Fibroblast of lung (primary cell): ENCODE measurements around the gene TSHZ1. TPM values are rescaled to one million over a fixed set of nuclear protein-coding genes. Genes with fewer than 3 reads are reported as not detected.

ENCODE experiments used
- DNase-seq, 2 donors: peaks; one replicate each; pipeline versions ENCODE4 v3.0.0 to v3.0.0-alpha.2; 2010; ENCODE audit warnings: low read depth in 2 of 2
- H2AFZ ChIP-seq: 2 replicates; pipeline ENCODE4 v1.5.1; 2012; ENCODE audit warnings: low read length, control low read depth, inconsistent platforms
- H3K27ac ChIP-seq: 2 replicates; pipeline ENCODE4 v1.5.1; 2011; ENCODE audit warnings: low read length, control low read depth; ENCODE audit not compliant: insufficient read depth
- H3K27me3 ChIP-seq: 2 replicates; pipeline ENCODE4 v1.5.1; 2011; ENCODE audit warnings: mild to moderate bottlenecking, low read length; ENCODE audit not compliant: control insufficient read depth, insufficient read depth
- H3K36me3 ChIP-seq: 2 replicates; pipeline ENCODE4 v1.5.1; 2011; ENCODE audit warnings: low read length; ENCODE audit not compliant: control insufficient read depth, insufficient read depth
- H3K4me1 ChIP-seq: 2 replicates; pipeline ENCODE4 v1.5.1; 2011; ENCODE audit warnings: low read length; ENCODE audit not compliant: control insufficient read depth, insufficient read depth; ENCODE audit errors: extremely low read depth
- H3K4me2 ChIP-seq: 2 replicates; pipeline ENCODE4 v1.5.1; 2011; ENCODE audit warnings: low read length, control low read depth; ENCODE audit not compliant: insufficient read depth; ENCODE audit errors: extremely low read depth
- H3K4me3 ChIP-seq, 4 experiments: fragments of 200-600 bp in 1 of 4; sonication (generic) in 1 of 4; replicated peaks in 1 of 4; 2 replicates each; pipeline ENCODE4 v1.5.1; 2011 to 2016; ENCODE audit warnings: low read length in 4 of 4, low read depth in 3 of 4, mild to moderate bottlenecking in 3 of 4, control low read depth in 2 of 4, inconsistent platforms in 1 of 4, mixed read lengths in 1 of 4; ENCODE audit not compliant: insufficient read depth in 1 of 4; ENCODE audit errors: control extremely low read depth in 1 of 4
- H3K79me2 ChIP-seq: 2 replicates; pipeline ENCODE4 v1.5.1; 2012; ENCODE audit warnings: mild to moderate bottlenecking, low read length, inconsistent platforms; ENCODE audit not compliant: control insufficient read depth, insufficient read depth
- H3K9ac ChIP-seq: 2 replicates; pipeline ENCODE4 v1.5.1; 2011; ENCODE audit warnings: mild to moderate bottlenecking, low read length, control low read depth; ENCODE audit not compliant: insufficient read depth
- H3K9me3 ChIP-seq: 2 replicates; pipeline ENCODE4 v1.5.1; 2012; ENCODE audit warnings: low read depth, low read length; ENCODE audit not compliant: control insufficient read depth, insufficient read depth
- H4K20me1 ChIP-seq: 2 replicates; pipeline ENCODE4 v1.5.1; 2011; ENCODE audit warnings: low read length; ENCODE audit not compliant: control insufficient read depth, insufficient read depth; ENCODE audit errors: extremely low read depth
- CTCF ChIP-seq, 2 donors: IDR thresholded peaks in 1 of 2; conservative IDR thresholded peaks in 1 of 2; 1 replicate in 1 of 2; 2 replicates in 1 of 2; pipeline ENCODE4 v1.5.1; 2011 to 2012; ENCODE audit warnings: low read length in 2 of 2, control low read depth in 1 of 2, inconsistent platforms in 1 of 2, low read depth in 1 of 2, mild to moderate bottlenecking in 1 of 2
- EZH2 ChIP-seq: IDR thresholded peaks from 2 replicates; pipeline ENCODE4 v1.5.1; 2012; ENCODE audit warnings: low read length, control low read depth, mild to moderate bottlenecking; ENCODE audit errors: missing control alignments
- polyA plus RNA-seq, 2 donors: library from polyadenylated mRNA; depleted of rRNA in 1 of 2; stranded (reverse) in 1 of 2; unstranded in 1 of 2; fragments of >200 nt; gene quantifications; 2 replicates each; pipeline ENCODE4 v1.2.1, GENCODE V29; 2011 to 2012; ENCODE audit warnings: missing spikeins in 1 of 2
- total RNA-seq: library from RNA; depleted of rRNA; stranded (reverse); fragments of >200 nt; gene quantifications from 2 replicates; pipeline ENCODE4 v1.2.1, GENCODE V29; 2014

Gene TSHZ1
- total and polyA plus RNA-seq, 2 donors (not counting 1 experiment from before 2014, with no cell fraction given): 4.3 TPM

GRCh38 chr18:75319905-75320304 is 109.3 kb downstream of the TSHZ1 start:
- Histone ChIP-seq H3K9me3 (no peaks in the 10 kb centered on the region), H3K27me3 (no peaks in the 10 kb centered on the region), H3K4me3 (no peak overlapping the region), H3K9ac (no peak overlapping the region), H3K27ac (no peak overlapping the region), H3K4me1 (no peaks in the 10 kb centered on the region), H3K4me2 (no peak overlapping the region), H2AFZ (no peak overlapping the region), H3K79me2 (no peaks in the 10 kb centered on the region), H3K36me3 (no peaks in the 10 kb centered on the region), H4K20me1 (no peaks in the 10 kb centered on the region)
- TF ChIP-seq EZH2: no peak
- TF ChIP-seq CTCF (conservative IDR thresholded peaks at IDR 0.05 in 1 of 2, IDR thresholded peaks at IDR 0.05 in 1 of 2; ENCODE audit: low read depth in 1 of 2, low read length in 2 of 2): no peak
- DNase-seq: no peak

GRCh38 chr18:75320506-75320905 is 109.9 kb downstream of the TSHZ1 start:
- Histone ChIP-seq H3K27ac (no peak overlapping the region), H3K9me3 (no peaks in the 10 kb centered on the region), H3K4me1 (no peaks in the 10 kb centered on the region), H3K27me3 (no peaks in the 10 kb centered on the region), H3K79me2 (no peaks in the 10 kb centered on the region), H4K20me1 (no peaks in the 10 kb centered on the region), H3K4me2 (no peak overlapping the region), H3K4me3 (no peak overlapping the region), H3K36me3 (no peaks in the 10 kb centered on the region), H3K9ac (no peak overlapping the region), H2AFZ (no peak overlapping the region)
- DNase-seq: no peak
- no peak for TF ChIP-seq CTCF (conservative IDR thresholded peaks at IDR 0.05 in 1 of 2, IDR thresholded peaks at IDR 0.05 in 1 of 2; ENCODE audit: low read depth in 1 of 2, low read length in 2 of 2)
- TF ChIP-seq EZH2: no peak

- DNase-seq: no peak
- H3K9ac ChIP-seq: no peak overlapping the region
- no peaks in the 10 kb centered on the region for H3K79me2 ChIP-seq
- H3K36me3 ChIP-seq: no peaks in the 10 kb centered on the region
- H2AFZ ChIP-seq: no peak overlapping the region
- no peak overlapping the region for H3K27ac ChIP-seq
- no peaks in the 10 kb centered on the region for H4K20me1 ChIP-seq
- H3K4me1 ChIP-seq: no peaks in the 10 kb centered on the region
- TF ChIP-seq EZH2: no peak
- no peak for TF ChIP-seq CTCF (conservative IDR thresholded peaks at IDR 0.05 in 1 of 2, IDR thresholded peaks at IDR 0.05 in 1 of 2; ENCODE audit: low read depth in 1 of 2, low read length in 2 of 2)
- no peak overlapping the region for H3K4me2 ChIP-seq
- no peaks in the 10 kb centered on the region for H3K27me3 ChIP-seq
- H3K9me3 ChIP-seq: no peaks in the 10 kb centered on the region
- no peak overlapping the region for H3K4me3 ChIP-seq
These were observed 110.8 kb downstream of the TSHZ1 start for GRCh38 chr18:75321431-75321830.
